Naive thymus-derived CD8-positive, alpha-beta T cell (primary cell): ENCODE results near the gene SIGLECL1. TPM values are rescaled to one million over a fixed set of nuclear protein-coding genes. Genes with fewer than 3 reads are reported as not detected.

Source experiments
- ATAC-seq, 2 donors: fragments of 150-1000 bp; cut with Tn5 transposase in 1 of 2; sonication (Bioruptor Pico), chemical (Tn5 transposase) in 1 of 2; 1 replicate in 1 of 2; 2 replicates in 1 of 2; pipeline ENCODE4 v1.10.0; 2021; ENCODE audit warnings: mild to moderate bottlenecking in 2 of 2, moderate library complexity in 2 of 2
- POLR2A ChIA-PET: fragments of 350-600 bp; sonication (Branson Sonifier 250); formaldehyde crosslinking; loops from one replicate; lab custom pipeline; 2021; ENCODE audit warnings: antibody characterized with exemption; lab: Charles Lee
- DNase-seq, 10 donors: peaks; one replicate each; pipeline versions ENCODE4 v3.0.0 to v3.0.0-alpha.2; 2020 to 2022
- H3K27ac Mint-ChIP-seq, 10 donors: one replicate each; pipeline ENCODE4 v1.8.0; 2020 to 2022; ENCODE audit warnings: mild to moderate bottlenecking in 10 of 10, mixed read lengths in 10 of 10, moderate library complexity in 4 of 10, inconsistent platforms in 1 of 10
- H3K27me3 Mint-ChIP-seq, 5 donors: one replicate each; pipeline ENCODE4 v1.8.0; 2021 to 2022; ENCODE audit warnings: mixed read lengths in 5 of 5
- H3K36me3 Mint-ChIP-seq, 3 donors: one replicate each; pipeline ENCODE4 v1.8.0; 2020 to 2022; ENCODE audit warnings: mixed read lengths in 3 of 3, mild to moderate bottlenecking in 2 of 3, inconsistent platforms in 1 of 3
- H3K4me1 Mint-ChIP-seq, 4 donors: one replicate each; pipeline ENCODE4 v1.8.0; 2021 to 2022; ENCODE audit warnings: mixed read lengths in 4 of 4
- H3K4me3 Mint-ChIP-seq, 10 donors: one replicate each; pipeline ENCODE4 v1.8.0; 2020 to 2022; ENCODE audit warnings: mild to moderate bottlenecking in 10 of 10, mixed read lengths in 10 of 10, moderate library complexity in 6 of 10, inconsistent platforms in 1 of 10
- H3K9me3 Mint-ChIP-seq, 9 donors: one replicate each; pipeline ENCODE4 v1.8.0; 2020 to 2022; ENCODE audit warnings: mixed read lengths in 9 of 9, mild to moderate bottlenecking in 3 of 9, inconsistent platforms in 1 of 9, moderate library complexity in 1 of 9
- polyA plus RNA-seq, 3 donors: library from polyadenylated mRNA; unstranded; fragments of 300-500 nt; fragmentation: Illumina TruSeq; gene quantifications; one replicate each; pipeline ENCODE4 v1.2.3, GENCODE V29; 2021
- total RNA-seq, 8 experiments: library from RNA in 2 of 8; stranded (reverse) in 2 of 8; gene quantifications; one replicate each; pipeline ENCODE4 v1.2.3 and lab custom pipeline; 2021 to 2026

The SIGLECL1 gene
- total and polyA plus RNA-seq, 5 experiments from 2014 or later = not detected

- DNase-seq (no peak), ATAC-seq (no peak)
- no peak overlapping the region for H3K27ac Mint-ChIP-seq
- H3K4me3 Mint-ChIP-seq = no peak overlapping the region
- peaks cover 4 to 48% (median 24%) of the 10 kb centered on the region in 5 donors for H3K27me3 Mint-ChIP-seq
- H3K36me3 Mint-ChIP-seq = peaks cover 0 to 4% (median 0%) of the 10 kb centered on the region in 3 donors
- POLR2A ChIA-PET = interaction anchor here (0.5 kb wide), 1 partner anchor 563 kb away, joined by 3 read pairs; no protein-coding TSS in a partner anchor
- H3K4me1 Mint-ChIP-seq = no peaks in the 10 kb centered on the region
- no peaks in the 10 kb centered on the region for H3K9me3 Mint-ChIP-seq
These were observed 42.1 kb downstream of the SIGLECL1 start for GRCh38 chr19:51292971-51293370.

DNA sequence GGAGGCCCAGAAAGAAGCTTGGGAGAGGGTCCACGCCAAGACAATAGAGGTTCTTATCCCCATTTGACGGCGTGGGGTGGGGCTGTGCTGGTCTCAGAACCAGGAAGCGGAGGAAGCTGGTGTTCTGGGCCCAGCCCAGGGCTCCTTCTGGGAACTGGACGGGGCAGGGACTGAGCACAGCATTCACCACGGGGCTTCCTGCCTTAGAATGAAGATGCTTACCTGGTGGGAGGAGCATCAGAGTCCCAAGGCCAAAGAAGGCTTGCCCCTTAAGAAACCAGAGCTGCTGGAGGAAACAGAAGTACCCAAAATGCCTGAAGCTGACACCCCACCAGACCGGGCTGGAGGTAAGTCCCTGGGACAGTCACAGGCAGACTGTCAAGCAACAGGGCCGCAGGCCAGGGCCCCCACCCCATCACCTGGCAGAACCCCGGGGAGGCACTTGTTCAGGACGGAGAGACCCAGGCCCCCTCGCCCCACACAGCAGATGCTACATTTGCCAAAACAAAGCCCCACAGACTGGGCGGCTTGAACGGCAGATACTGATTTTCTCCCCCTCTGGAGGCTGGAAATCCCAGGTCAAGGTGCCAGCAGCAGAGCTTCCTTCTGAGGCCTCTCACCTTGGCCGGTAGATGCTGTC is 42.8 kb downstream of the SIGLECL1 start:
- Mint-ChIP-seq H3K36me3 (peaks cover 0 to 4% (median 0%) of the 10 kb centered on the region in 3 donors), H3K9me3 (no peaks in the 10 kb centered on the region), H3K4me1 (no peaks in the 10 kb centered on the region), H3K27ac (no peak overlapping the region), H3K4me3 (no peak overlapping the region), H3K27me3 (peaks cover 4 to 48% (median 24%) of the 10 kb centered on the region in 5 donors)
- ATAC-seq (no peak), DNase-seq (no peak)
- POLR2A ChIA-PET = no interaction called here

DNA sequence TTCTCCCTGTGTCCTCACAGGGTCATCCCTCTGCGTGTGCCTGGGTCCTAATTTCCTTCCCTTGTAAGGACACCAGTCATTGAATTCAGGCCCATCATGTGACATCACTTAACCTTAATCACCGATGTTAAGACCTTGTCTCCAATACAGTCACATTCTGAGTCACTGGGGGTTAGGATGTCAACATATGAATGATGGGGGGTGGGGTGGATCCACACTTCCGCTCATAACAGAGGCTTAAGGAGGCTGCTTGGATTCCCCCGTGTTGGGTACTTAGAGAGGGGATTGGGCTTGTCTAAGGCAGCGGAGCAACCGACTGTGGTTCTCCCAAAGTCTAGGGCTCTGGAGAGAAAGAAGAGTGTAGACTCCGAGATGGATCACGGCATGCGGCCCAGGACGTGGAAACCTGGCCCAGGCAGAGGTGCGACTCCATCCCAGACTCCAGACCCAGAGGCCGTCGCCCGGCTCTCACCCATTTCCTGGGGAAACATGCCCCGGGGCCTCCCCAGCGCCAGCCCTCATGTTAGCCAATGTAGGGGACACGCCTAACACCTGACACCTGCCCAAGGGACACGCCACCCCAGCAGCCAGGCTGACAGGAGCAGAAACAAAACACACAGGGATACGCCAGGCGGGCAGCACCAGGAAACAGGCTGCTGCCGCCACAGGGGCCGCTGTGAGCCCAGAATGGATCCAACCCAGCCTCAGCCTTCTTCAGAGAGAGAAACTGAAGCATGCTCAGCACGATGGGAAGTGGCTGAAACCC is 43.5 kb downstream of the SIGLECL1 start:
- Mint-ChIP-seq H3K27me3 (peaks cover 4 to 48% (median 24%) of the 10 kb centered on the region in 5 donors), H3K27ac (no peak overlapping the region), H3K36me3 (peaks cover 0 to 4% (median 0%) of the 10 kb centered on the region in 3 donors), H3K4me1 (no peaks in the 10 kb centered on the region), H3K9me3 (no peaks in the 10 kb centered on the region), H3K4me3 (no peak overlapping the region)
- DNase-seq = no peak
- POLR2A ChIA-PET = no interaction called here
- ATAC-seq = no peak

DNA sequence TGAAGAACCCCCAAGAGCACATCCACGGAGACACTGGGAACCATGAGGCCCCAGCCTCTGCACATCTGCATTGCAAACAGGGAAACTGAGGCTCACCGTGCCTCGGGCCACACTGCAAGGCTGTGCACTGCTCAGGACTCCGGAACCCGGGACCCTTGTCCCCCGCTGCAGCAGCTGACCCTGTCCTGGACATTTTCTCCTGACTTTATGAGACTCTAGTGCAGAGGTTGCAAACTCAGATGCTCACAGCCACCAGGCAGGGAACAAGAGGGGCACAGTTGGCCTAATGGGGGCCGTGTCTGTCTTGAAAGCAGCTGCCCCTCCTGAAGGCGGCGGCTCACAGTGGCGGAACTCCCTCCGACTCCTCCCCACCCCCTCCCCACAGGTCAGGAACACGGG is 44.1 kb downstream of the SIGLECL1 start:
- POLR2A ChIA-PET = no interaction called here
- no peak for ATAC-seq

DNA sequence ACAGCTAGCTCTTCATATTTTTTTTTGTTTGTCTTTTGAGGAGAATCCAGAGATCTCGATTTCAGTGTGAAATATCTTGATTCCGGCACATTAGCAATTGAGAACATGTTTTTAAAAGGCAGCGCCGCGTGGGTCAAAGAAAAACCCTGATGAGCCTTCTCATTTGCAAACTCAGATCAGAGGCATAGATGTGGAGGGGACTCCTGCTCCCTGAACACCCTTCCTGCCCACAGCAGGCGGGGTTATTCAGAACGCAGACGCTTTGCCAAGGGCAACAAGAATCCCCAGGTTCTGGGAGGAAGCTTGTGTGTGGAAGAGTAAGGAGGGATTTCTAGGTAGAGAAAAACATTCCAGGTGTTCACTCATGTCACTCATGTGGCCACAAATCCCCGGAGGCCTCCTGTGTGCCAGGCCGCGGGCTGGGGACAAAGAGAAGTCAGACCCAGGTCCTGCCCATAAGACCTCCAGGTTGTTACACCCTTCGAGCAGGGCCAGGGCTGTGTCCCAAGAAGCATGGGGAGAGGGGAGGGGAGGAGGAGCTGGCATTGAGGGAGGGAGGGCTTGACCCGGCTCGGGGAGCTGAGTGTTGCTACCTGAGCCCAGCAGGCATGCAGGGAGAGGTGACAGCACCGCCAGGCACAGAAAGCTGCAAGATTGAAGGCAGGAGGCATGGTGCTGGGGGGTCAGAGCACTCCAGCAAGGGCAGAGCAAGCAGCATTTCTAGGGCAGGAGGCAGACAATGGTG is 44.7 kb downstream of the SIGLECL1 start:
- no peak for ATAC-seq
- Mint-ChIP-seq H3K27me3 (peaks cover 2 to 45% (median 25%) of the 10 kb centered on the region in 5 donors), H3K4me1 (no peaks in the 10 kb centered on the region), H3K27ac (no peak overlapping the region), H3K9me3 (no peaks in the 10 kb centered on the region), H3K4me3 (no peak overlapping the region), H3K36me3 (peaks cover 0 to 1% (median 0%) of the 10 kb centered on the region in 3 donors)
- DNase-seq = no peak
- POLR2A ChIA-PET = no interaction called here

More for the DNA sequence above, 44.1 kb downstream of the SIGLECL1 start:
- no peaks in the 10 kb centered on the region for H3K9me3 Mint-ChIP-seq
- H3K36me3 Mint-ChIP-seq = peaks cover 0 to 4% (median 0%) of the 10 kb centered on the region in 3 donors
- DNase-seq = no peak
- no peaks in the 10 kb centered on the region for H3K4me1 Mint-ChIP-seq
- peaks cover 4 to 48% (median 24%) of the 10 kb centered on the region in 5 donors for H3K27me3 Mint-ChIP-seq
- H3K27ac Mint-ChIP-seq = no peak overlapping the region
- H3K4me3 Mint-ChIP-seq = no peak overlapping the region

GRCh38 chr19:51296336-51297093 is 45.6 kb downstream of the SIGLECL1 start:
- no peak for DNase-seq
- no peak overlapping the region for H3K4me3 Mint-ChIP-seq
- POLR2A ChIA-PET = no interaction called here
- H3K27ac Mint-ChIP-seq = peak overlapping the region in 1 of 10 donors; percentile 38
- peaks cover 0 to 2% (median 0%) of the 10 kb centered on the region in 9 donors for H3K9me3 Mint-ChIP-seq
- H3K4me1 Mint-ChIP-seq = no peaks in the 10 kb centered on the region
- peaks cover 0 to 2% (median 0%) of the 10 kb centered on the region in 3 donors for H3K36me3 Mint-ChIP-seq
- no peak for ATAC-seq
- peaks cover 2 to 42% (median 24%) of the 10 kb centered on the region in 5 donors for H3K27me3 Mint-ChIP-seq

DNA sequence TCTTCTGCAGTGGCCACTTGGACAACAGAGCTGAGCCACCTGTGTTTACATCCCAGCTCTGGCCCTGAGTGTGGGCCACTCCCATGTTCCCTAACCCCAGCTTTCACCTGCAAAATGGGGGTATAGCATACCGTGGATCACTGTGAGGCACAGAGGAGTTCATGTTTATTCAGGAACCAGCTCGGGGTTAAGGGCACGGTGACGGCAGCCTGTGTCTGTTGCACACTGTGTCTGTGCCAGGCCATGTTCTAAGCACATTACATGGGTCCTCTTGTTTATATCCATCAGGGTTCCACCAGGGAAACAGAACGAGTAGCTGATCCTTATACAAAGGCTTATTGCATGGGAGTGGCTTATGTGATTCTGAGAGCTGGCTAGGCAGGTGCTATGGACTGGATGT is 46.5 kb downstream of the SIGLECL1 start:
- peaks cover 3 to 42% (median 23%) of the 10 kb centered on the region in 5 donors for H3K27me3 Mint-ChIP-seq
- H3K4me3 Mint-ChIP-seq = no peak overlapping the region
- DNase-seq (no peak), ATAC-seq (no peak)
- H3K9me3 Mint-ChIP-seq = peaks cover 0 to 10% (median 1%) of the 10 kb centered on the region in 9 donors
- H3K36me3 Mint-ChIP-seq = peaks cover 0 to 8% (median 0%) of the 10 kb centered on the region in 3 donors
- H3K4me1 Mint-ChIP-seq = no peaks in the 10 kb centered on the region
- POLR2A ChIA-PET = no interaction called here
- H3K27ac Mint-ChIP-seq = no peak overlapping the region

- peaks cover 0 to 46% (median 16%) of the 10 kb centered on the region in 9 donors for H3K9me3 Mint-ChIP-seq
- no peak overlapping the region for H3K27ac Mint-ChIP-seq
- peaks cover 0 to 23% (median 3%) of the 10 kb centered on the region in 3 donors for H3K36me3 Mint-ChIP-seq
- POLR2A ChIA-PET = no interaction called here
- no peak for DNase-seq
- peaks cover 8 to 36% (median 21%) of the 10 kb centered on the region in 5 donors for H3K27me3 Mint-ChIP-seq
- no peak for ATAC-seq
- H3K4me3 Mint-ChIP-seq = no peak overlapping the region
- no peaks in the 10 kb centered on the region for H3K4me1 Mint-ChIP-seq
These were observed 50.4 kb downstream of the SIGLECL1 start for GRCh38 chr19:51301266-51301665.

DNA sequence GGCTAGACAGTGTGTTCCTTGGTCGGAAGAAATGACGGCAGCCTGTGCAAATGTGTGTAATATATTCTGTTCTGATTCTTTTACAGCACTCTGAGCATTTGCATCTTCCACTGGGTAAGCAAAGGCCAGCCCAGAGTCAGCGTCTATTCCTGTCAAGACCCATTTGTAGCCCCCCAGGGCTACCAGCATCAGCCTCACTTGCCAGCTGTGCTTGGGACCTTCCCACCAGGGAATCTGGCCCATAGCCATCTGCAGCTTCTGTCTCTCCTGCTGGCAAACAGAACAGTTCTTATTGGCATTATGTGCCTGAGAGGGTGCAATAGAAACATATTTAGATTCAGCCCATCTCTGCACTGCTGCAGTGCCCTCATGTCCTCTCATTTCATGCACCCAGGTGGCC is 54.6 kb downstream of the SIGLECL1 start:
- no peak overlapping the region for H3K27ac Mint-ChIP-seq
- peaks cover 0 to 71% (median 30%) of the 10 kb centered on the region in 9 donors for H3K9me3 Mint-ChIP-seq
- H3K4me1 Mint-ChIP-seq = peaks cover 0 to 4% (median under 1%) of the 10 kb centered on the region in 4 donors
- DNase-seq = no peak
- ATAC-seq = no peak
- POLR2A ChIA-PET = no interaction called here
- no peak overlapping the region for H3K4me3 Mint-ChIP-seq
- peaks cover 9 to 47% (median 13%) of the 10 kb centered on the region in 3 donors for H3K36me3 Mint-ChIP-seq
- H3K27me3 Mint-ChIP-seq = peaks cover 39 to 62% (median 41%) of the 10 kb centered on the region in 5 donors

DNA sequence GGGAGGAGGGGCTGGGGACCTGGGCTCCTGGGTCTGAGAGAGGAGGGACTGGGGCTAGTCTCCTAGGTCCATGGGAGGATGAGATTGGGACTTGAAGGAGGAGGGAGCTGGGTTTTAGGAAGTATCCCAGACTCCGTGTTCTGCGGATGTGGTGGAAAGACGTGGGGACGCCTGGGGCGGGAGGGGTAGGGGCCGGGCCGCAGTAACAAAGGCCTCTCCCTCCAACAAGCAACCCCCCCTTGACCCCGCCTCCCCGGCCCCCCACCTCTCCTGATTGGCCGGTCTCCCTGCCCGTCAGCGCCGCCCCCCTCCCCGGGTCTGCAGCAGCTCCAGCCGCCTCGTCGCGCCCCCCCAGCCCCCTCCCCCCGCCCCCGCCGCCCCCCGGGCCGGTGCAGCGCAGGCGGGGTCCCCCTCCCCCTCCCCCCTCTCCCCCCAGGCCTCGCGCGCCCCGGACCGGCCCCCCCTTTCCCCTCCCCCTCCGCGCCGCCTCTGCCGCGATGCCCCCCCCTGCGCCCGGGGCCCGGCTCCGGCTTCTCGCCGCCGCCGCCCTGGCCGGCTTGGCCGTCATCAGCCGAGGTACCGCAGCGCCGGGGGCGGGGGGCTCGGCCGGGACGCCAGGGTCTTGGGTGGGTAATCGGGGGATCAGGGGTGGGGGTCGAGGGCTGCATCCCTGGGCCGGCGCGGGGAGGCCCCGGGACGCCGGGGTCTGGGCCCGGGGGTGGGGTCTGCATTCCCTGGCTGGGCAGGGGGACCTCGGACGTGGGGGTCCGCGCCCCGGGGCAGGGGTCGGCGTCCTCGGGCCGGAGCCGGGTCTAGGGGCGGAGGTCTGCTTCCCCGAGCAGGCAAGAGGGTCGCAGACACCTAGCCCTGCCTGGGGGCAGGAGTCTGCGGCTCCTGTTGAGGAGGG is 60.7 kb downstream of the SIGLECL1 start, which contains the start of gene IGLON5:
Gene IGLON5 (plus strand): TSS at position 294 of the 907 bp plus-strand sequence. CDS start 204 bp downstream, at position 498.
- POLR2A ChIA-PET = no interaction called here
- H3K27ac Mint-ChIP-seq = peak within 1 kb of the TSS in 1 of 10 donors; percentile 67

GRCh38 chr19:51316688-51317087 is 65.8 kb downstream of the SIGLECL1 start:
- DNase-seq = no peak
- H3K27ac Mint-ChIP-seq = no peak overlapping the region
- H3K4me1 Mint-ChIP-seq = peaks cover 0 to 8% (median 6%) of the 10 kb centered on the region in 4 donors
- H3K9me3 Mint-ChIP-seq = peaks cover 0 to 13% (median 6%) of the 10 kb centered on the region in 9 donors
- H3K36me3 Mint-ChIP-seq = peaks cover 0 to 14% (median 2%) of the 10 kb centered on the region in 3 donors
- POLR2A ChIA-PET = no interaction called here
- peaks cover 28 to 61% (median 52%) of the 10 kb centered on the region in 5 donors for H3K27me3 Mint-ChIP-seq
- H3K4me3 Mint-ChIP-seq = no peak overlapping the region
- no peak for ATAC-seq

More for the DNA sequence above, 60.7 kb downstream of the SIGLECL1 start, which contains the start of gene IGLON5:
- H3K27me3 Mint-ChIP-seq = peaks cover 46 to 76% (median 57%) of the 10 kb centered on the region in 5 donors
- no peak for ATAC-seq
- DNase-seq = no peak
- peaks cover 0 to 36% (median 21%) of the 10 kb centered on the region in 9 donors for H3K9me3 Mint-ChIP-seq
- peaks cover 2 to 10% (median 6%) of the 10 kb centered on the region in 4 donors for H3K4me1 Mint-ChIP-seq
- peak within 1 kb of the TSS in 2 of 10 donors; percentile 6 to 34 for H3K4me3 Mint-ChIP-seq
- peaks cover 9 to 35% (median 10%) of the 10 kb centered on the region in 3 donors for H3K36me3 Mint-ChIP-seq
